SK-N-SH treated with all-trans-retinoic acid at 6 μM for 48 hours (cell line): ENCODE data around the gene PHACTR3.

Experiments
- ATAC-seq: fragments of 200-7000 bp; cut with Tn5 transposase; 3 replicates; pipeline ENCODE4 v1.9.1; 2020; ENCODE audit warnings: mild to moderate bottlenecking, moderate library complexity
- ARNTL ChIP-seq: fragments of 450-650 bp; formaldehyde crosslinking; IDR thresholded peaks from 2 replicates; pipeline ENCODE4 v1.5.0; 2020; ENCODE audit warnings: low read depth, mild to moderate bottlenecking, moderate library complexity, borderline replicate concordance
- BACH2 ChIP-seq: fragments of 250-450 bp; sonication (Bioruptor Pico); IDR thresholded peaks from 2 replicates; pipeline ENCODE4 v1.9.0; 2021; ENCODE audit warnings: mild to moderate bottlenecking, borderline replicate concordance
- CREB5 ChIP-seq: fragments of 250-450 bp; sonication (Bioruptor Pico); IDR thresholded peaks from 2 replicates; pipeline ENCODE4 v1.5.1; 2020; ENCODE audit warnings: low read depth, mild to moderate bottlenecking, moderate library complexity
- CSDC2 ChIP-seq: fragments of 250-450 bp; sonication (Bioruptor Pico); IDR thresholded peaks from 2 replicates; pipeline ENCODE4 v1.5.0; 2020; ENCODE audit warnings: mild to moderate bottlenecking, moderate library complexity
- ESRRG ChIP-seq: fragments of 250-450 bp; sonication (Bioruptor Pico); IDR thresholded peaks from 2 replicates; pipeline ENCODE4 v1.6.1; 2021; ENCODE audit warnings: mild to moderate bottlenecking
- GLIS3 ChIP-seq: fragments of 250-450 bp; sonication (Bioruptor Pico); IDR thresholded peaks from 2 replicates; pipeline ENCODE4 v1.5.0; 2020; ENCODE audit warnings: mild to moderate bottlenecking, moderate library complexity
- ISL1 ChIP-seq: fragments of 250-450 bp; sonication (Bioruptor Pico); IDR thresholded peaks from 2 replicates; pipeline ENCODE4 v2.1.2; 2022; ENCODE audit warnings: mild to moderate bottlenecking, moderate library complexity
- OSR1 ChIP-seq: fragments of 250-450 bp; sonication (Bioruptor Pico); IDR thresholded peaks from 2 replicates; pipeline ENCODE4 v1.8.0; 2022; ENCODE audit warnings: moderate library complexity, mild to moderate bottlenecking, inconsistent platforms
- POU6F1 ChIP-seq: fragments of 250-450 bp; sonication (Bioruptor Pico); IDR thresholded peaks from 2 replicates; pipeline ENCODE4 v1.8.0; 2021; ENCODE audit warnings: low read depth, mild to moderate bottlenecking, moderate library complexity, borderline replicate concordance
- RARB ChIP-seq: fragments of 250-450 bp; sonication (Bioruptor Pico); IDR thresholded peaks from 2 replicates; pipeline ENCODE4 v1.8.0; 2021; ENCODE audit warnings: mild to moderate bottlenecking, moderate library complexity
- TOX ChIP-seq: fragments of 250-450 bp; sonication (Bioruptor Pico); IDR thresholded peaks from 2 replicates; pipeline ENCODE4 v1.8.0; 2021; ENCODE audit warnings: mild to moderate bottlenecking, moderate library complexity, borderline replicate concordance
- TSHZ2 ChIP-seq: fragments of 250-450 bp; sonication (Bioruptor Pico); IDR thresholded peaks from 2 replicates; pipeline ENCODE4 v1.5.0; 2020; ENCODE audit warnings: mild to moderate bottlenecking, moderate library complexity
- ZC3H10 ChIP-seq: fragments of 250-450 bp; sonication (Bioruptor Pico); IDR thresholded peaks from 2 replicates; pipeline ENCODE4 v1.5.1; 2021; ENCODE audit warnings: mild to moderate bottlenecking, moderate library complexity
- ZFP3 ChIP-seq: fragments of 250-450 bp; sonication (Bioruptor Pico); IDR thresholded peaks from 2 replicates; pipeline ENCODE4 v1.5.0; 2020; ENCODE audit warnings: mild to moderate bottlenecking, moderate library complexity
- ZFP30 ChIP-seq: fragments of 450-650 bp; formaldehyde crosslinking; IDR thresholded peaks from 2 replicates; pipeline ENCODE4 v1.5.0; 2022; ENCODE audit warnings: mild to moderate bottlenecking, moderate library complexity
- ZNF565 ChIP-seq: fragments of 450-650 bp; formaldehyde crosslinking; conservative IDR thresholded peaks from 2 replicates; pipeline ENCODE4 v1.5.0; 2020; ENCODE audit warnings: low read depth, mild to moderate bottlenecking, moderate library complexity
- ZNF70 ChIP-seq: fragments of 450-650 bp; formaldehyde crosslinking; IDR thresholded peaks from 2 replicates; pipeline ENCODE4 v1.5.0; 2020; ENCODE audit warnings: mild to moderate bottlenecking, moderate library complexity
- TF ChIP-seq, protein P1 (sequence below): fragments of 250-450 bp; sonication (Bioruptor Pico); IDR thresholded peaks from 2 replicates; pipeline ENCODE4 v1.8.0; 2020; ENCODE audit warnings: mild to moderate bottlenecking, moderate library complexity, borderline replicate concordance

PHACTR3 gene

GRCh38 chr20:59723607-59724456, 119.5 kb downstream of the PHACTR3 start:
- TF ChIP-seq BACH2 (CRISPR knock-in tag): no peak
- no peak for TF ChIP-seq ISL1 (CRISPR knock-in tag)
- TF ChIP-seq RARB (CRISPR knock-in tag): no peak
- no peak for TF ChIP-seq TSHZ2 (CRISPR knock-in tag)
- ATAC-seq: no peak

- TF ChIP-seq CREB5 (CRISPR knock-in tag) (no peak), ZFP3 (CRISPR knock-in tag) (no peak), GLIS3 (CRISPR knock-in tag) (no peak), TSHZ2 (CRISPR knock-in tag) (no peak), POU6F1 (CRISPR knock-in tag) (no peak), ESRRG (CRISPR knock-in tag) (no peak), CSDC2 (CRISPR knock-in tag) (no peak), ARNTL (CRISPR knock-in tag) (no peak), BACH2 (CRISPR knock-in tag) (no peak), ZFP30 (no peak), TOX (CRISPR knock-in tag) (no peak), ZNF70 (CRISPR knock-in tag) (no peak)
- TF ChIP-seq, all 23 proteins: peak for 0
- ATAC-seq: no peak
Observed at GRCh38 chr20:59724457-59725366, 120.4 kb downstream of the PHACTR3 start.

DNA sequence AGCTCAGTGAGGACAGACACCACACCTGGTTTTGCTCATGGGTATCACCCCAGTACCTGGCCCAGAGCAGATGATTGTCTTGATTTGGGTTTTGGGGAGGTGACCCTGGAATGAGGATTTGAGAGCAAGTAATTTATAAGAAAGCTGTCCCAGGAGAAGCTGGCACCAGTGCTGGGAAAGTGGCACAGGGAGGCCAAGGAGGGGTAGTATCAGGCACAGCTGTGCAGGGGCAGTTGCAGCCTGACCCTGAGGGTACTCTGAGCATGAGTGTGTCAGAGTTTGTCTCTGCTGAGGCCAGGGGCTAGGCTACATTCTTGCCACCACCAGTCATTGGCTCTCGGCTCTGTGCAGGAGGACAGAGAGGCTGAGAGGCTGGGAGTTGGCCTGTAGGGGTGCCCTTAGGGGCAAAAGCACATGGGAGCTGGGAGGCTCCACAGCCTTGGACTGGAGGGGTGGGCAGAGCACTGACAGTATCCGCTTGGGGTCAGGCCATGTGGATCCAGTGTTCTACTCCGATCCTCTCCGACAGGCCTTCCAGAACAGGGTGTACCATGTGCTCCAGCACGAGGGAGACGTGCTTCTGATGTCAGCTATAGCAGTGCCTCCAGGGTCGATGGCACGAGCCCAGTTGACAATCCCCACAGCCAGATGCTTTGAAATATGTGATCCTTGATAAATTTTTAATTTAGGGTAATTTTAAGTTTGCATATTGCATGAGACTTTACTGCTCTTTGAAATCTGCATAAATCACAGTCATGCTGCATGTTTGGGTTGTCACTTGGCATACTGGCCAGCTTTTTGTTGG, 121.3 kb downstream of the PHACTR3 start:
- no peak for ATAC-seq
- TF ChIP-seq ZFP3 (CRISPR knock-in tag) (no peak), CREB5 (CRISPR knock-in tag) (no peak), POU6F1 (CRISPR knock-in tag) (no peak), TOX (CRISPR knock-in tag) (no peak), ZC3H10 (CRISPR knock-in tag) (no peak), OSR1 (CRISPR knock-in tag) (no peak), ZNF565 (CRISPR knock-in tag) (no peak), BACH2 (CRISPR knock-in tag) (no peak)
- TF ChIP-seq, protein P1, sequence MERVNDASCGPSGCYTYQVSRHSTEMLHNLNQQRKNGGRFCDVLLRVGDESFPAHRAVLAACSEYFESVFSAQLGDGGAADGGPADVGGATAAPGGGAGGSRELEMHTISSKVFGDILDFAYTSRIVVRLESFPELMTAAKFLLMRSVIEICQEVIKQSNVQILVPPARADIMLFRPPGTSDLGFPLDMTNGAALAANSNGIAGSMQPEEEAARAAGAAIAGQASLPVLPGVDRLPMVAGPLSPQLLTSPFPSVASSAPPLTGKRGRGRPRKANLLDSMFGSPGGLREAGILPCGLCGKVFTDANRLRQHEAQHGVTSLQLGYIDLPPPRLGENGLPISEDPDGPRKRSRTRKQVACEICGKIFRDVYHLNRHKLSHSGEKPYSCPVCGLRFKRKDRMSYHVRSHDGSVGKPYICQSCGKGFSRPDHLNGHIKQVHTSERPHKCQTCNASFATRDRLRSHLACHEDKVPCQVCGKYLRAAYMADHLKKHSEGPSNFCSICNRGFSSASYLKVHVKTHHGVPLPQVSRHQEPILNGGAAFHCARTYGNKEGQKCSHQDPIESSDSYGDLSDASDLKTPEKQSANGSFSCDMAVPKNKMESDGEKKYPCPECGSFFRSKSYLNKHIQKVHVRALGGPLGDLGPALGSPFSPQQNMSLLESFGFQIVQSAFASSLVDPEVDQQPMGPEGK (CRISPR knock-in tag): no peak
